NCI-H1105 treated with DMSO at 0.1 percent for 48 hours (cell line): Measurements from ENCODE around the gene FTHL17.

ENCODE experiments used
- DNase-seq: peaks from one replicate; lab custom pipeline; 2025; lab: John Stamatoyannopoulos, UW

FTHL17 gene

GRCh38 chrX:31038575-31039326 lies 33.1 kb downstream of the FTHL17 start:
- no peak for DNase-seq

- no peak for DNase-seq
Observed at GRCh38 chrX:31036895-31037294, 34.9 kb downstream of the FTHL17 start.

GRCh38 chrX:31027351-31027750 lies 44.5 kb downstream of the FTHL17 start:
- no peak for DNase-seq

- no peak for DNase-seq
Observed at GRCh38 chrX:31024866-31025265, 47.0 kb downstream of the FTHL17 start.

GRCh38 chrX:31021537-31021936 lies 50.3 kb downstream of the FTHL17 start:
- peak; percentile 3 for DNase-seq
